ENCODE data around the gene EPN2.
"Not testable (repeated sequence)": the region's sequence is repeated elsewhere in the genome, so short reads cannot be mapped to it uniquely, and the experiment has no call there.

EPN2 gene

DNA sequence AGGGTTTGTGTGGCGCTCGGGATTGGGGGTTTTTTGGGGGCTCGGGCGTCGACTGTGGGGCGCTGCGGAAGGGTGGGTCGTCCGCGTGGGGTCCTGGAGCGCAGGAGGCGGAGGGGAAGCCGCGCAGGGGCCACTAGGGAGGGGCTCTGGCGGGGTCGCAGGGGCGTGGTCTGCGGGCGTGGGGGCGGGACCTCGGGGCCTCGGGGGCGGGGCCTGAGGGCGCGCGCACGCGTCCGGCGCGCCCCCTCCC, at the start of gene EPN2:
TSS of gene EPN2 (plus strand) at position 228 of the 250 bp plus-strand sequence. CDS start 45,754 bp downstream, outside the sequence.
- peak; percentile 67 for DNase-seq

DNA sequence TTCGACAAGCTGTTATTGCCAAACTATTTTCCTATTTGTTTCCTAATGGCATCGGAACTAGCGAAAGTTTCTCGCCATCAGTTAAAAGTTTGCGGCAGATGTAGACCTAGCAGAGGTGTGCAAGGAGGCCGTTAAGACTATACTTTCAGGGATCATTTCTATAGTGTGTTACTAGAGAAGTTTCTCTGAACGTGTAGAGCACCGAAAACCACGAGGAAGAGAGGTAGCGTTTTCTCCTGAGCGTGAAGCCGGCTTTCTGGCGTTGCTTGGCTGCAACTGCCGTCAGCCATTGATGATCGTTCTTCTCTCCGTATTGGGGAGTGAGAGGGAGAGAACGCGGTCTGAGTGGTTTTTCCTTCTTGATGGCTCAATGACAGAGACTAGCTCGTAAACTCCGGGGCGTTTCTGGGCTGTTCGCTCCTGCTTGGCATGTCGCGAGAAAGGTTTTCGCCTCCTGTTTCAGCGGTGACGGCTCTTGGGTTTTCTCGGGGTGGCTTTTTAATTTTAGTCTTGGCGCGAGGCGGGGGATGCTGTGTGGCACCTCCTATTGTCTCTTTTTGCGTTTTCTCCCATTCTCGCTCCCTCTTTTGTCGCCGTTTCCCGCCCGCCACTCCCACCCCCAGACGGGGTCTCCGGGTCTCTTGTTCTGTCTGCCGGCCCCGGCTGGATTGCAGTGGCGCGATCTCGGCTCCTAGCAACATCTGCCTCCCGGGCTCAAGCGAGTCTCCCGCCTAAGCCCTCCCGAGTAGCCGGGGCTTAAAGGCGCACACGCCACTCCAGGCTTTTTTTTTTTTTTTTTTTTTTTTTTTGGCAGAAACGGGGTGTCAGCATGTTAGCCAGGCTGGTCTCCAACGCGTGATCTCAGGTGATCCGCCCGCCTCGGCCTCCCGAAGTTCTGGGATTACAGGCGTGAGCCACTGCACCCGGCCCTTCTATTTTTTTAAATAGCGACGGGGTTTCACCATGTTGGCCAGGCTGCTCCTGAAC, 49.0 kb upstream of the EPN2 start:
- DNase-seq = not testable (repeated sequence)

DNA sequence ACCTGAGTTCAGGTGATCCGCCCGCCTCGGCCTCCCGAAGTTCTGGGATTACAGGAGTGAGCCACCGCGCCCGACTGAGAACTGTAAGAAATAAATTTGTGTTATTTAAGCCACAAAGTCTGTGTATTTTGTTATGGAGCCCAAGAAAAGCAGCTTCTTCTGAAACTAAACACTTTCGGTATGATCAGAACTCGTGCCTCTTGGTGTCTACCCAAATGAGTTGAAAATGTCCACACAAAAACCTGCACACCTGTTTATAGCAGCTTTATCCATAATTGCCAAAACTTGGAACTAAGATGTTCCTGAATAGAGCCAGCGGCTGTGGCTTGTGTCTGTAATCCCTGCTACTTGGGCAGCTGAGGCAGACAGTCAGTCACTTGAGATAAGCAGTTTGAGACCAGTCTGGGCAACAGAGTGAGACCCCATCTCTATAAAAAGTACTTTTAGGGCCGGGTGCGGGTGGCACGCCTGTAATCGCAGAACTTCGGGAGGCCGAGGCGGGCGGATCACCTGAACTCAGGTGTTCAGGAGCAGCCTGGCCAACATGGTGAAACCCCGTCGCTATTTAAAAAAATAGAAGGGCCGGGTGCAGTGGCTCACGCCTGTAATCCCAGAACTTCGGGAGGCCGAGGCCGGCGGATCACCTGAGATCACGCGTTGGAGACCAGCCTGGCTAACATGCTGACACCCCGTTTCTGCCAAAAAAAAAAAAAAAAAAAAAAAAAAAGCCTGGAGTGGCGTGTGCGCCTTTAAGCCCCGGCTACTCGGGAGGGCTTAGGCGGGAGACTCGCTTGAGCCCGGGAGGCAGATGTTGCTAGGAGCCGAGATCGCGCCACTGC, 48.1 kb upstream of the EPN2 start:
- DNase-seq = not testable (repeated sequence)

GRCh38 chr17:19189781-19190405, 47.3 kb upstream of the EPN2 start:
- DNase-seq = not testable (repeated sequence)

- DNase-seq = peak; percentile 3
These were observed 40.6 kb upstream of the EPN2 start for GRCh38 chr17:19196382-19197204.

- not testable (repeated sequence) for DNase-seq
These were observed 34.7 kb upstream of the EPN2 start for GRCh38 chr17:19202448-19202847.

DNA sequence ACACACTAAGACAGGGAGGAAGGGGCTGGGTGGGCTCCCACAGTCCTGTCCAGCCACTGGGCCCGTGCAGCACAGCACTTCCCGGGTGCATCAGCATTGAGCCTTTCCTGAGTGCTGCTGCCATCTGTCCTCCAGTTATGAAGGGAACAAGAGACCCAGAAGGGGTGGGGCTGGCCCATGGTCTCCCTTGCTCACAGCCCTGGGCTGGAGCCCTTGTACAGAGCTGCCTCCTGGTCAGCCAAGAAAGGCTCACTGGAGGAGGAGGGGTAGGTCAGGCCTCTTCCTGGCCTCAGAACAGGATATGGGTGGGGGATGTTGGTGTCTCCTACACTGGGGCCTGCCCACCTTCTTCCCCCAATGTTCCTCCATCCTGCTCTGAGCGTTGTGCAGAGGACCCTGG, 33.7 kb upstream of the EPN2 start:
- DNase-seq = not testable (repeated sequence)

DNA sequence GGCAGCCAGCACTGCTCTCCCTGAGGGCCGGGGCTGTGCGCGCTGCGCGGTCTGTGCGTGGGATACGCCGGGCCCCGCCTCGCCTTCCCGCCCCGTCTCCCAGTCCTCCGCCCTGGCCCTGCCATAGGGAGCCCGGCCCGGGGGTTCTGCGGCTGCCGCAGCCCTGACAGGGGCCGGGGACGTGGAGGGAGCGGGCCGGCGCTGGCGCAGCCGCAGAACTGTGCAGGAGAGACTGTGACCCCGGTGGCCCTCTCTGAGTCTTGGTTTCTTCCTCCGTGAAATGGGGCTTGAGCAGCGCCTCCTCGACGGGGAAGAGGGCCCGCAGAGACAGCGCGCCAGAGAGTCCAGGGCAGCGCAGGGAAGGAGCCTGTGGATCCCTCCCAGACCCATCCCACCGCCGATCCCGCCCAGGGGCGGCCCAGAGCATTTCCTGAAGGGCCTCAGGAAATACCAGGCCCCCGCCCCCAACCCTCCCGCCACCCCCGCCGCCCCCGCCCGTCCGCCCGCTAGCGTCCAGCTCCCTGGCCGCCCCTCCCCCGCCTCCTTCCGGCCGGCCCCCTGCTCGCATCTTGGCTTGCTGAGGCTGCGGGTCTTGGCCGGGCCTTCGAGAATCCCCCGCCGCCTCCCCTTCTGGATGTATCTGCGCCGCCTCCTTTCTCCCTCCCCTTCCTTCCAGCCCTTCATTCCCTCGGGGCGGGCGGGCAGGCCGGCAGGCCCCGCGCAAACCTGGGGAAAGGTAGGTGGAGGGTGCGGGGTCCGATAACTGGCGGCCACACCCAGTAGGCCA, 21.9 kb upstream of the EPN2 start:
- not testable (repeated sequence) for DNase-seq

DNA sequence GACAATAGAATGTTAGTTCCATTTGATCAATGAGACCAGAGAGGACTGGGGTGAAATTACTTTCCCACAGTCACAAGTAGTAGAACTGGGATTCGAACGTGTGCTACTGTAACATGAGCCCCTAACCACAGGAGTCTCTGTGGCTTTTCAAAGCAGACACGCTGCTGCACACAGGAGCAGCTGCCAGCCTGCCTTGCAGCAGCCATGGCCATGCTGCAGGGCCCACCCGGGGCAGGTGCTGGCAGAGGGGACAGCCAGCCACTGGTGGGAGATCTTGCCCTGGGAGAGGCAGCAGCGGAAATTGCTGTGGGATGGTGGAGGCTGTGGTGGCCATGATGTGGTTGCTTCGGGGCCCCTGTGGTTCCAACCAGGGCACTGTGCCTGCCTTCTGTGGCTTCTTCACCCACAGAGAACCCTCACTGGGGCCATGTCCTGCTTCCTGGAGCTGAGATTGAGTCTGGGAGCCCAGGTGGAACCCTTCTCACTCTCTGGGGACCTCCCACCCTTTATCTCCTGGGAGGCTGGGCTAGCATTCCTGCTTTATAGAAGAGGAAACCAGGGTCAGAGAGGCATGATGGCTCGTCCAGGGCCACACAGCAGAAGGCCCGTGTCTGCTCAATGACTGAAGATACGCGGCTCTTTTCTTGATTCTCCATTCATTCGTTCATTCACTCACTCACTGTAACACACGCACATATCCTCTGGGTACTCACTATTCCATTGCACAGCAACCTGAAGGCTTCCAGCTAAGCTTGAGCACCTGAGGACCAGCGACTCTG, 20.8 kb upstream of the EPN2 start:
- not testable (repeated sequence) for DNase-seq

DNA sequence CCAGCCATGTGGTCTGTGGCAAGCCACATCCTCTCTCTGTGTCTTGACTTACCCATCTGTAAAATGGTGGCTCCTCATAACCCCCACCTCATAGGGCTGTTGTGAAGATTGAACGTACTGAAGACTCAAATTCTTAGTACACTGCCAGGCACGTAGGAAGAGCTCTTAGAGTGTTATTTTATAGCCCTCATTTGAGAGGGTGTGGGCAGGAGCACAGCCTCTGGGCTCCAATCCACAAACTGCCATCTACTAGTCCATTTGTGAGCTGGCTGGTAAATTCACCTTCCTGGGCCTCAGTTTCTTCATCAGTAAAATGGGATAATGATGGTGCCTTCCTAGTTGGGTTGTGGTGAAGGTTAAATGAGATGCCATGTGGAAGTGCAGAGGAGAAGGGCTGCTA, 18.3 kb upstream of the EPN2 start:
- not testable (repeated sequence) for DNase-seq

DNA sequence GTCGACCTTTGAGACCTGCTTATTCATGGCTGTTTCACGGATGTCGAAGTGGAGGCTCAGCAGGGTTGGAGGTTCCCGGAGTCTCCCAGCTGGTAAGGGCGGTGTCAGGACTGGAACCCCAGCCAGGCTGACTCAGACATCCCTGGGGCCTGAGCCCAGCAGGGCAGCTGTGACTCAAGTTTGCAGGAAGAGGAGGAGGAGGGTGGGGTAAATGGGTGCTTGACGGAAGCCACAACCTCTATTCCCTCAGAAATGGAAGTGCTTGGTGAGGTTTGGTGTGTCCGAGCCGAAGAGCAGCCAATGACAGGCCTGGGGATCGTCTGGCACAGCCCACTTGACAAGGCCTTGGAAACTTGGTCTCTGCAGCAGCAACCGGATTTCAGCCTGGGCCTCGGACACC, 17.8 kb upstream of the EPN2 start:
- DNase-seq = not testable (repeated sequence)

DNA sequence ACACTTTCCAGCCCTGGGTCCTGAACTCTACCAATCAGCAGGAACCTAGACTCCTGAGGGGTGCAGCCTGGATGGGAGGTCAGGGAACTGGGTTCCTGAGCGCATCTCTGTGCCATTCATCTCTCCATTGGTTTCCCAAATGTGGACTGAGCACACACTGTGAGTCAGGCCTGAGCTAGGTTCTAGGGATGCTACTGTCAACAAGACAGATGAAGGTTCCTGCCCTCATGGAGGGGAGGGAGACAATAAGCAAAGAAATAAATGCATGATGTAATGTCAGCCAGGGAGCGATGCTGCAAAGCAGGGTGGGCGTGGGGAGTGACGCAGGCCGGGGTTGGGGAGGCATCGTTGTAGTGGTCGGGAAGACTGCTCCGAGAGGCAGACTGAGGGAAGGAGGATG, 17.0 kb upstream of the EPN2 start:
- DNase-seq = not testable (repeated sequence)

GRCh38 chr17:19226610-19227588, 10.3 kb upstream of the EPN2 start:
- not testable (repeated sequence) for DNase-seq

DNA sequence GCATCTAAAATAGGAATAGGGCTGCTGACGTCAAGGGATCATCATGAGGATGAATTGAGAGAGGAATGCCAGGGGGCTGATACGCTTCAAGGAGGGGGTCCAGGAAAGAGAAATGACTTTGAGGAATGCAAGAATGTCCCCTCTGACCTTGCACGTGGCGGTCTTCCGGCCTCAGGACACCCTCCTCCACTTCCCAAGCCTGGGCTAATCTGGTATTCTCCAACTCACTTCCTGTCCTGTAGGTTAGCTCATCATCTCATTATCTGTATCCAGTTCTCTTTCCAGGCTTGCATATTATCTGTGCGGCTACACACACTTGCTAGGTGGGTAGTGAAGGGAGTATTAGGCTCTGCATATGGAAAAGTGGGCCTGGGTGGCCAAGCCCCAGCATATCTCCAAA, 2.5 kb upstream of the EPN2 start:
- DNase-seq = not testable (repeated sequence)

DNA sequence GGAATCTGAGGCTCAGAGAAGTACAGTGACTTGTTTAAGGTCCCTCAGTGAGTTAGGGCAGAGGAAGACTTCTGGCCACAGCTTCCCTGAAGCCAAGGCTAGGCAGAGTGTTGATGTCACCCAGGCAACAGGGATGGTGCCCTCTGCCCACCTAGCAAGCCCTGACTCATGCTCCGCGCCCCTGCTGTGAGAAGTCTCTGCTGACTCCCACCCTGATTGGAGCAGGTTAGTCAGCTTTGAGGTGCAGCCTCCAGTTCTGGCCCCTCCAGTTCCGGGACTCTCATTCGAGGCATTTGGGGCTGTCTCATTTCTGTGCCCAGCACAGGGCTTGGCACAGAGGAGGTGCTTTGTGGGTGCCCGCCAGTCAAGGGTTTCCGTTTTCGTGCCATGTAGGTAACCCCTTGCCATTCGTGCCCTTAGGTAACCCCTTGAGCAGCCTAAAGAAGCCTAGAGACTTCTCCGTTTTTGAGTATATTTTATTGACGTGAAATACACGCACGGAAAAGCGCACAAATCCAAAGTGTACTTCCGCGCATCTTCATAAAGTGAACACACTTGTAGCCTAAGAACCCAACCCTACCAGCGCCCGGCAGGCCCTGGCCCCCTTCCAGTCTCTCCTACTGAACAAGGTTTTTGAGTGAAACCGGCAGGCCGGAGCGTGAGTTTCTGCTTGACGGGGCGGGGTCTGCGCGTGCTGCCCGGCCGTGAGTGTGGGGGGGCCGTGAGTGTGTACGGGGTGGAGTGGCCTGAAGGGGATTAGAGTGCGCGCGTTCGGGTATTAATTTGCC, 621 bp upstream of the EPN2 start:
- not testable (repeated sequence) for DNase-seq

- no peak for DNase-seq
These were observed 412 bp downstream of the EPN2 start for GRCh38 chr17:19237389-19238166.

GRCh38 chr17:19238167-19238505, 970 bp downstream of the EPN2 start:
- no peak for DNase-seq

- no peak for DNase-seq
These were observed 2.4 kb downstream of the EPN2 start for GRCh38 chr17:19239544-19239943.
